Chondrocyte (in vitro differentiated cells): ENCODE results near the gene NCAPG2. TPM values are rescaled to one million over a fixed set of nuclear protein-coding genes. Genes with fewer than 3 reads are reported as not detected.

Experiments
- DNase-seq: peaks from one replicate; pipeline ENCODE4 v3.0.0; 2021; ENCODE audit warnings: mixed read lengths, low spot score
- H3K27ac Mint-ChIP-seq: one replicate; pipeline ENCODE4 v1.8.0; 2021; ENCODE audit warnings: mild to moderate bottlenecking, moderate library complexity, mixed read lengths; ENCODE audit not compliant: unreplicated experiment
- H3K27me3 Mint-ChIP-seq: 2 replicates; pipeline ENCODE4 v1.8.0; 2021; ENCODE audit warnings: low read depth, mixed read lengths
- H3K36me3 Mint-ChIP-seq: 2 replicates; pipeline ENCODE4 v1.8.0; 2021; ENCODE audit warnings: low read depth, mixed read lengths
- H3K4me1 Mint-ChIP-seq: 2 replicates; pipeline ENCODE4 v1.8.0; 2021; ENCODE audit warnings: low read depth, mild to moderate bottlenecking, mixed read lengths
- H3K4me3 Mint-ChIP-seq: one replicate; pipeline ENCODE4 v1.8.0; 2021; ENCODE audit warnings: mild to moderate bottlenecking, moderate library complexity, mixed read lengths; ENCODE audit not compliant: unreplicated experiment
- H3K9me3 Mint-ChIP-seq: 2 replicates; pipeline ENCODE4 v1.8.0; 2021; ENCODE audit warnings: low read depth, mixed read lengths
- CTCF ChIP-seq: fragments of 200-600 bp; sonication (generic); IDR thresholded peaks from 2 replicates; pipeline ENCODE4 v1.5.0; 2021; ENCODE audit warnings: antibody characterized with exemption, mild to moderate bottlenecking, moderate library complexity
- total RNA-seq: library from RNA; stranded (reverse); gene quantifications from 3 replicates; pipeline ENCODE4 v1.2.1, GENCODE V29; 2021

Gene NCAPG2
- total RNA-seq, 1 donor from 2014 or later: 13.0 TPM

- TF ChIP-seq CTCF: no peak
- H3K4me3 Mint-ChIP-seq: no peak overlapping the region
- H3K9me3 Mint-ChIP-seq: no peaks in the 10 kb centered on the region
- no peak for DNase-seq
- no peak overlapping the region for H3K27ac Mint-ChIP-seq
- no peaks in the 10 kb centered on the region for H3K27me3 Mint-ChIP-seq
- peaks cover 30% of the 10 kb centered on the region for H3K4me1 Mint-ChIP-seq
- H3K36me3 Mint-ChIP-seq: peaks cover 7% of the 10 kb centered on the region
Measured at GRCh38 chr7:158649279-158649678, 55.3 kb downstream of the NCAPG2 start.

GRCh38 chr7:158648787-158649186 is 55.8 kb downstream of the NCAPG2 start:
- Mint-ChIP-seq H3K27ac (peak overlapping the region; percentile 54), H3K36me3 (peaks cover 10% of the 10 kb centered on the region), H3K9me3 (no peaks in the 10 kb centered on the region), H3K4me1 (peaks cover 30% of the 10 kb centered on the region), H3K4me3 (no peak overlapping the region), H3K27me3 (no peaks in the 10 kb centered on the region)
- TF ChIP-seq CTCF: no peak
- DNase-seq: no peak

- H3K36me3 Mint-ChIP-seq: peaks cover 10% of the 10 kb centered on the region
- H3K4me1 Mint-ChIP-seq: peaks cover 30% of the 10 kb centered on the region
- no peak for TF ChIP-seq CTCF
- no peak for DNase-seq
- H3K27ac Mint-ChIP-seq: no peak overlapping the region
- no peaks in the 10 kb centered on the region for H3K9me3 Mint-ChIP-seq
- H3K4me3 Mint-ChIP-seq: no peak overlapping the region
- no peaks in the 10 kb centered on the region for H3K27me3 Mint-ChIP-seq
Measured at GRCh38 chr7:158648168-158648567, 56.4 kb downstream of the NCAPG2 start.

GRCh38 chr7:158647475-158647792 is 57.2 kb downstream of the NCAPG2 start:
- H3K4me3 Mint-ChIP-seq: no peak overlapping the region
- no peak for DNase-seq
- H3K27ac Mint-ChIP-seq: no peak overlapping the region
- peak; percentile 3 for TF ChIP-seq CTCF
- H3K36me3 Mint-ChIP-seq: peaks cover 10% of the 10 kb centered on the region
- H3K27me3 Mint-ChIP-seq: no peaks in the 10 kb centered on the region
- H3K9me3 Mint-ChIP-seq: no peaks in the 10 kb centered on the region
- H3K4me1 Mint-ChIP-seq: peaks cover 30% of the 10 kb centered on the region

- Mint-ChIP-seq H3K36me3 (peaks cover 9% of the 10 kb centered on the region), H3K4me1 (peaks cover 27% of the 10 kb centered on the region), H3K9me3 (no peaks in the 10 kb centered on the region), H3K27me3 (no peaks in the 10 kb centered on the region), H3K4me3 (no peak overlapping the region), H3K27ac (no peak overlapping the region)
- DNase-seq: peak; percentile 46
- peak; percentile 70 for TF ChIP-seq CTCF
Measured at GRCh38 chr7:158646766-158647474, 57.7 kb downstream of the NCAPG2 start.
